IMR-90 (cell line): ENCODE data around the gene CACNA1D. TPM values are rescaled to one million over a fixed set of nuclear protein-coding genes. Genes with fewer than 3 reads are reported as not detected.

Experiments
- ATAC-seq: fragments of 200-7000 bp; cut with Tn5 transposase; 2 replicates; pipeline ENCODE4 v1.9.1; 2020; ENCODE audit warnings: low read depth, mild to moderate bottlenecking, moderate library complexity
- BruUV-seq: library from RNA; stranded (reverse); fragments of 400-500 nt; replicated peaks from 2 replicates; lab custom pipeline; 2021; lab: Mats Ljungman, UMichigan
- CTCF ChIA-PET: fragments of 300-600 bp; formaldehyde crosslinking; extraction: SDS; loops from one replicate; lab custom pipeline; 2021; ENCODE audit warnings: antibody characterized with exemption; lab: Yijun Ruan, JAX
- POLR2A ChIA-PET: fragments of 300-600 bp; sonication (Branson Sonifier 250); formaldehyde crosslinking; loops from one replicate; lab custom pipeline; 2022; ENCODE audit warnings: antibody characterized with exemption; ENCODE audit not compliant: unreplicated experiment; lab: Charles Lee
- DNase-seq: peaks from one replicate; pipeline ENCODE4 v3.0.0; 2013
- H2AFZ ChIP-seq: replicated peaks from 2 replicates; pipeline ENCODE3; 2013; ENCODE audit warnings: low read length, mild to moderate bottlenecking; ENCODE audit not compliant: poor library complexity
- H2AK5ac ChIP-seq: 2 replicates; pipeline ENCODE4 v1.6.1; 2013; ENCODE audit warnings: low read depth, low read length, inconsistent platforms
- H2AK9ac ChIP-seq: replicated peaks from 2 replicates; pipeline ENCODE3; 2013; ENCODE audit warnings: mild to moderate bottlenecking, low read depth, low read length, moderate library complexity; ENCODE audit not compliant: poor library complexity
- H2BK120ac ChIP-seq: 2 replicates; pipeline ENCODE4 v1.6.1; 2013; ENCODE audit warnings: low read depth, low read length, inconsistent platforms
- H2BK15ac ChIP-seq: 3 replicates; pipeline ENCODE4 v1.6.1; 2013; ENCODE audit warnings: low read depth, low read length, inconsistent platforms
- H2BK20ac ChIP-seq: 2 replicates; pipeline ENCODE4 v1.6.1; 2013; ENCODE audit warnings: low read depth, mild to moderate bottlenecking, inconsistent platforms, low read length, moderate library complexity
- H2BK5ac ChIP-seq: 2 replicates; pipeline ENCODE4 v1.6.1; 2013; ENCODE audit warnings: mild to moderate bottlenecking, low read depth, low read length, inconsistent platforms; ENCODE audit not compliant: poor library complexity, severe bottlenecking
- H3K14ac ChIP-seq: replicated peaks from 2 replicates; pipeline ENCODE4 v1.6.1; 2013; ENCODE audit warnings: low read depth, low read length, inconsistent platforms
- H3K18ac ChIP-seq: 2 replicates; pipeline ENCODE4 v1.6.1; 2013; ENCODE audit warnings: low read depth, low read length, control low read depth
- H3K23ac ChIP-seq: 2 replicates; pipeline ENCODE4 v1.6.1; 2013; ENCODE audit warnings: low read depth, low read length, inconsistent platforms
- H3K27ac ChIP-seq: 2 replicates; pipeline ENCODE4 v1.5.1; 2013; ENCODE audit warnings: mild to moderate bottlenecking, control low read depth, low read length; ENCODE audit not compliant: insufficient read depth
- H3K27me3 ChIP-seq: 2 replicates; pipeline ENCODE4 v1.6.1; 2013; ENCODE audit warnings: low read length; ENCODE audit not compliant: control insufficient read depth, insufficient read depth
- H3K36me3 ChIP-seq: 2 replicates; pipeline ENCODE4 v1.6.1; 2013; ENCODE audit warnings: low read length, mixed read lengths; ENCODE audit not compliant: control insufficient read depth, insufficient read depth
- H3K4ac ChIP-seq: 2 replicates; pipeline ENCODE4 v1.6.1; 2013; ENCODE audit warnings: low read depth, low read length, inconsistent platforms
- H3K4me1 ChIP-seq: 2 replicates; pipeline ENCODE4 v1.6.1; 2013; ENCODE audit warnings: low read length, mixed read lengths; ENCODE audit not compliant: control insufficient read depth, insufficient read depth
- H3K4me2 ChIP-seq: 2 replicates; pipeline ENCODE4 v1.6.1; 2013; ENCODE audit warnings: low read depth, mild to moderate bottlenecking, control low read depth, low read length, moderate library complexity
- H3K4me3 ChIP-seq: 2 replicates; pipeline ENCODE4 v1.5.1; 2013; ENCODE audit warnings: low read depth, mild to moderate bottlenecking, control low read depth, low read length, moderate library complexity; ENCODE audit not compliant: insufficient read depth
- H3K56ac ChIP-seq: 2 replicates; pipeline ENCODE4 v1.6.1; 2013; ENCODE audit warnings: low read length, inconsistent platforms; ENCODE audit not compliant: insufficient read depth; ENCODE audit errors: extremely low read depth
- H3K79me1 ChIP-seq, 2 experiments: 2 replicates each; pipeline ENCODE4 v1.6.1; 2013; ENCODE audit warnings: low read length in 2 of 2, inconsistent platforms in 1 of 2, low read depth in 1 of 2
- H3K9ac ChIP-seq: 2 replicates; pipeline ENCODE4 v1.6.1; 2013; ENCODE audit warnings: low read depth, low read length, control low read depth
- H3K9me1 ChIP-seq: 2 replicates; pipeline ENCODE4 v1.6.1; 2013; ENCODE audit warnings: low read length, inconsistent platforms; ENCODE audit not compliant: insufficient read depth
- H3K9me3 ChIP-seq: 2 replicates; pipeline ENCODE4 v1.6.1; 2013; ENCODE audit warnings: low read length; ENCODE audit not compliant: control insufficient read depth, insufficient read depth
- H4K20me1 ChIP-seq: 2 replicates; pipeline ENCODE4 v1.6.1; 2013; ENCODE audit warnings: low read length, inconsistent platforms; ENCODE audit not compliant: insufficient read depth
- H4K5ac ChIP-seq: 2 replicates; pipeline ENCODE4 v1.6.1; 2013; ENCODE audit warnings: mild to moderate bottlenecking, low read depth, low read length, control low read depth
- H4K8ac ChIP-seq, 2 experiments: 2 replicates each; pipeline ENCODE4 v1.6.1; 2013; ENCODE audit warnings: low read depth in 2 of 2, low read length in 2 of 2, control low read depth in 1 of 2, inconsistent platforms in 1 of 2
- H4K91ac ChIP-seq: 2 replicates; pipeline ENCODE4 v1.6.1; 2013; ENCODE audit warnings: low read depth, low read length, inconsistent platforms; ENCODE audit not compliant: insufficient read depth
- FOS ChIP-seq: fragments of 150-350 bp; IDR thresholded peaks from 2 replicates; pipeline ENCODE4 v1.6.1; 2016; ENCODE audit warnings: low read depth, low read length
- NFE2L2 ChIP-seq: fragments of 150-350 bp; IDR thresholded peaks from 2 replicates; pipeline ENCODE4 v1.6.1; 2016; ENCODE audit warnings: low read depth, mild to moderate bottlenecking, low read length
- POLR2A ChIP-seq: IDR thresholded peaks from 2 replicates; pipeline ENCODE4 v1.6.1; 2012; ENCODE audit warnings: mild to moderate bottlenecking, low read depth, low read length
- SMC3 ChIP-seq: fragments of 150-350 bp; IDR thresholded peaks from 2 replicates; pipeline ENCODE4 v1.6.1; 2016; ENCODE audit warnings: low read depth, mild to moderate bottlenecking, antibody characterized with exemption, low read length, moderate library complexity
- WGBS, 2 experiments: methylation state at CpG; one replicate each; pipeline versions ENCODE4 v1.1.5 to v1.1.7; 2013; ENCODE audit warnings: missing lambda C conversion rate in 2 of 2; ENCODE audit not compliant: insufficient read length in 1 of 2; ENCODE audit errors: extremely low coverage in 2 of 2; 5-methylcytosine and 5-hydroxymethylcytosine counted together
- dilution Hi-C: fragments of 300-500 bp; cut with HindIII; formaldehyde crosslinking; loops from one replicate; pipeline ENCODE4 v1.14.3; 2018; ENCODE audit warnings: low sequenced_read_pairs; ENCODE audit not compliant: unreplicated experiment
- in situ Hi-C: fragments of 300-500 bp; cut with MboI; formaldehyde crosslinking; loops from 3 replicates; pipeline ENCODE4 v1.14.3; 2019; ENCODE audit warnings: low sequenced_read_pairs, inconsistent platforms, mixed read lengths
- intact Hi-C: fragments of 100-400 bp; cut with micrococcal nuclease; formaldehyde crosslinking; loops from 2 replicates; pipeline ENCODE4 v1.10.0; 2022
- polyA plus RNA-seq, 3 experiments: library from polyadenylated mRNA; depleted of rRNA; stranded (reverse); fragments of >200 nt; gene quantifications; 2 replicates each; pipeline ENCODE4 v1.2.3, GENCODE V29; 2012; ENCODE audit warnings: low replicate concordance in 1 of 3
- total RNA-seq: library from RNA; depleted of rRNA; stranded (reverse); fragments of >200 nt; gene quantifications from 2 replicates; pipeline ENCODE4 v1.2.3, GENCODE V29; 2012
- TF ChIP-seq, protein P1 (sequence below): conservative IDR thresholded peaks from 2 replicates; pipeline ENCODE4 v1.5.1; 2012; ENCODE audit warnings: mild to moderate bottlenecking, low read depth, low read length, improper control_type of control experiment

The CACNA1D gene
- total and polyA plus RNA-seq, 2 of the 4 experiments (the other 2 are of a cell fraction), result 0.07 TPM; not detected in 1

DNA sequence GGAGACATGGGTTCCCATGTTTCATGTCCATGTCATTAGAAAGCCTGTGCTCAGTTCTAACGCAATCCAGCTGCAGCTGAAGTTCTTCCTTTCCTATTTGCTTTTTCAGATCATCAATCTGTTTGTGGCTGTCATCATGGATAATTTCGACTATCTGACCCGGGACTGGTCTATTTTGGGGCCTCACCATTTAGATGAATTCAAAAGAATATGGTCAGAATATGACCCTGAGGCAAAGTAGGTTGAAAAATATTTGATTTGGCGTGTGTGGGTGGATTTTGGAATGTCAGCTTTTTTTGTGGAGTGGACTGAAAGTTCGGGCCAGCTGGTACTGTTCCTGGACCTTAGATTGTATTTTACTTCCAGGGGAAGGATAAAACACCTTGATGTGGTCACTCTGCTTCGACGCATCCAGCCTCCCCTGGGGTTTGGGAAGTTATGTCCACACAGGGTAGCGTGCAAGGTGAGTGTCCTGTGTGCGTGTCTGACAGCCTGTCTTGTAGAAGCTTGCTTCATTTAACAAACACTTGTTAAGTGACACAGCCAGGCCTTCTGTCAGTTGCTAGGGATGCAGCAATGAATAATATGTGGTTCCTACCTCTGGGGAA, 282.2 kb downstream of the CACNA1D start:
- no peak overlapping the region for H2BK20ac ChIP-seq
- no peaks in the 10 kb centered on the region for H4K20me1 ChIP-seq
- no peaks in the 10 kb centered on the region for H3K9me1 ChIP-seq
- TF ChIP-seq FOS (no peak), NFE2L2 (no peak), POLR2A (no peak), SMC3 (no peak)
- TF ChIP-seq, protein P1, sequence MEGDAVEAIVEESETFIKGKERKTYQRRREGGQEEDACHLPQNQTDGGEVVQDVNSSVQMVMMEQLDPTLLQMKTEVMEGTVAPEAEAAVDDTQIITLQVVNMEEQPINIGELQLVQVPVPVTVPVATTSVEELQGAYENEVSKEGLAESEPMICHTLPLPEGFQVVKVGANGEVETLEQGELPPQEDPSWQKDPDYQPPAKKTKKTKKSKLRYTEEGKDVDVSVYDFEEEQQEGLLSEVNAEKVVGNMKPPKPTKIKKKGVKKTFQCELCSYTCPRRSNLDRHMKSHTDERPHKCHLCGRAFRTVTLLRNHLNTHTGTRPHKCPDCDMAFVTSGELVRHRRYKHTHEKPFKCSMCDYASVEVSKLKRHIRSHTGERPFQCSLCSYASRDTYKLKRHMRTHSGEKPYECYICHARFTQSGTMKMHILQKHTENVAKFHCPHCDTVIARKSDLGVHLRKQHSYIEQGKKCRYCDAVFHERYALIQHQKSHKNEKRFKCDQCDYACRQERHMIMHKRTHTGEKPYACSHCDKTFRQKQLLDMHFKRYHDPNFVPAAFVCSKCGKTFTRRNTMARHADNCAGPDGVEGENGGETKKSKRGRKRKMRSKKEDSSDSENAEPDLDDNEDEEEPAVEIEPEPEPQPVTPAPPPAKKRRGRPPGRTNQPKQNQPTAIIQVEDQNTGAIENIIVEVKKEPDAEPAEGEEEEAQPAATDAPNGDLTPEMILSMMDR, result no peak
- no peak overlapping the region for H2BK15ac ChIP-seq
- no peak overlapping the region for H4K5ac ChIP-seq
- no peaks in the 10 kb centered on the region for H3K9me3 ChIP-seq
- WGBS, 2 experiments, result 47% methylated on average over 4 of the region's 9 CpGs; no CpG with 5 or more reads in 1 of the 2 experiments
- H2AFZ ChIP-seq, result no peak overlapping the region
- no peak overlapping the region for H3K23ac ChIP-seq
- H2BK120ac ChIP-seq, result no peak overlapping the region
- no peak overlapping the region for H3K14ac ChIP-seq
- no TSS peak for BruUV-seq
- ATAC-seq (no peak), DNase-seq (peak; percentile 8)
- peaks cover 19% of the 10 kb centered on the region; the same call in 1 of the 2 replicates for H3K4me1 ChIP-seq
- POLR2A ChIA-PET, result no interaction called here
- no peak overlapping the region for H2AK9ac ChIP-seq
- H2AK5ac ChIP-seq, result no peak overlapping the region
- H3K18ac ChIP-seq, result no peak overlapping the region
- H4K91ac ChIP-seq, result no peak overlapping the region
- CTCF ChIA-PET, result interaction anchor here (0.9 kb wide), 1 partner anchor 9 kb away, joined by 3 read pairs; no protein-coding TSS in a partner anchor
- H3K4ac ChIP-seq, result no peak overlapping the region
- H3K27me3 ChIP-seq, result peaks cover 3% of the 10 kb centered on the region; the same call in 1 of the 2 replicates
- no peak overlapping the region for H3K56ac ChIP-seq
- H2BK5ac ChIP-seq, result no peak overlapping the region
- no peaks in the 10 kb centered on the region for H3K79me1 ChIP-seq
- no peak overlapping the region for H3K9ac ChIP-seq
- no peak overlapping the region for H3K4me3 ChIP-seq
- no peaks in the 10 kb centered on the region for H3K36me3 ChIP-seq
- H3K27ac ChIP-seq, result no peak overlapping the region
- H4K8ac ChIP-seq, result no peak overlapping the region
- intact Hi-C loops (no loop called here), in situ Hi-C loops (no loop called here), dilution Hi-C loops (no loop called here)
- H3K4me2 ChIP-seq, result no peak overlapping the region
